Calu3 (cell line): ENCODE measurements around the gene CACNA2D3. TPM values are rescaled to one million over a fixed set of nuclear protein-coding genes. Genes with fewer than 3 reads are reported as not detected.

Source experiments
- BruUV-seq: library from RNA; stranded (reverse); fragments of 400-500 nt; replicated peaks from 2 replicates; lab custom pipeline; 2021; lab: Mats Ljungman, UMichigan
- CTCF ChIA-PET: fragments of 300-600 bp; sonication (Branson Sonifier 250); formaldehyde crosslinking; loops from one replicate; lab custom pipeline; 2022; ENCODE audit warnings: antibody characterized with exemption; lab: Charles Lee
- DNase-seq: peaks from one replicate; pipeline ENCODE4 v3.0.0; 2022
- H3K27ac Mint-ChIP-seq: one replicate; pipeline ENCODE4 v1.8.0; 2022; ENCODE audit warnings: mixed read lengths; ENCODE audit not compliant: unreplicated experiment
- H3K27me3 Mint-ChIP-seq: one replicate; pipeline ENCODE4 v1.8.0; 2022; ENCODE audit warnings: mixed read lengths; ENCODE audit not compliant: unreplicated experiment
- H3K36me3 Mint-ChIP-seq: one replicate; pipeline ENCODE4 v1.8.0; 2022; ENCODE audit warnings: mild to moderate bottlenecking, moderate library complexity, mixed read lengths; ENCODE audit not compliant: insufficient read depth, unreplicated experiment
- H3K4me1 Mint-ChIP-seq: one replicate; pipeline ENCODE4 v1.8.0; 2022; ENCODE audit warnings: mild to moderate bottlenecking, low read depth, mixed read lengths; ENCODE audit not compliant: unreplicated experiment
- H3K4me3 Mint-ChIP-seq: one replicate; pipeline ENCODE4 v1.8.0; 2022; ENCODE audit warnings: mild to moderate bottlenecking, low read depth, moderate library complexity, mixed read lengths; ENCODE audit not compliant: unreplicated experiment
- H3K9me3 Mint-ChIP-seq: one replicate; pipeline ENCODE4 v1.8.0; 2022; ENCODE audit warnings: low read depth, mixed read lengths; ENCODE audit not compliant: unreplicated experiment
- intact Hi-C: fragments of 100-400 bp; cut with micrococcal nuclease; formaldehyde crosslinking; loops from one replicate; pipeline ENCODE4 v1.10.0; 2022; ENCODE audit not compliant: unreplicated experiment
- total RNA-seq: library from RNA; stranded (reverse); gene quantifications from 2 replicates; pipeline ENCODE4 v1.2.3, GENCODE V29; 2022
- TF ChIP-seq, protein P1 (sequence below): fragments of 200-600 bp; IDR thresholded peaks from one replicate; pipeline ENCODE4 v1.8.0; 2022; ENCODE audit warnings: antibody characterized with exemption; ENCODE audit not compliant: unreplicated experiment

CACNA2D3 gene
- total RNA-seq, 1 experiment from 2014 or later, result not detected

- H3K27me3 Mint-ChIP-seq, result no peaks in the 10 kb centered on the region
- no peak overlapping the region for H3K4me3 Mint-ChIP-seq
- H3K4me1 Mint-ChIP-seq, result no peaks in the 10 kb centered on the region
- intact Hi-C loops, result no loop called here
- TF ChIP-seq, protein P1, sequence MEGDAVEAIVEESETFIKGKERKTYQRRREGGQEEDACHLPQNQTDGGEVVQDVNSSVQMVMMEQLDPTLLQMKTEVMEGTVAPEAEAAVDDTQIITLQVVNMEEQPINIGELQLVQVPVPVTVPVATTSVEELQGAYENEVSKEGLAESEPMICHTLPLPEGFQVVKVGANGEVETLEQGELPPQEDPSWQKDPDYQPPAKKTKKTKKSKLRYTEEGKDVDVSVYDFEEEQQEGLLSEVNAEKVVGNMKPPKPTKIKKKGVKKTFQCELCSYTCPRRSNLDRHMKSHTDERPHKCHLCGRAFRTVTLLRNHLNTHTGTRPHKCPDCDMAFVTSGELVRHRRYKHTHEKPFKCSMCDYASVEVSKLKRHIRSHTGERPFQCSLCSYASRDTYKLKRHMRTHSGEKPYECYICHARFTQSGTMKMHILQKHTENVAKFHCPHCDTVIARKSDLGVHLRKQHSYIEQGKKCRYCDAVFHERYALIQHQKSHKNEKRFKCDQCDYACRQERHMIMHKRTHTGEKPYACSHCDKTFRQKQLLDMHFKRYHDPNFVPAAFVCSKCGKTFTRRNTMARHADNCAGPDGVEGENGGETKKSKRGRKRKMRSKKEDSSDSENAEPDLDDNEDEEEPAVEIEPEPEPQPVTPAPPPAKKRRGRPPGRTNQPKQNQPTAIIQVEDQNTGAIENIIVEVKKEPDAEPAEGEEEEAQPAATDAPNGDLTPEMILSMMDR, result no peak
- H3K36me3 Mint-ChIP-seq, result no peaks in the 10 kb centered on the region
- H3K9me3 Mint-ChIP-seq, result no peaks in the 10 kb centered on the region
- H3K27ac Mint-ChIP-seq, result no peak overlapping the region
- BruUV-seq, result no TSS peak
- no peak for DNase-seq
- CTCF ChIA-PET, result no interaction called here
These were observed 650.9 kb downstream of the CACNA2D3 start for GRCh38 chr3:54773271-54773670.

- DNase-seq, result no peak
- no peaks in the 10 kb centered on the region for H3K27me3 Mint-ChIP-seq
- TF ChIP-seq, protein P1, result no peak
- BruUV-seq, result no TSS peak
- CTCF ChIA-PET, result no interaction called here
- H3K36me3 Mint-ChIP-seq, result no peaks in the 10 kb centered on the region
- intact Hi-C loops, result no loop called here
- H3K4me3 Mint-ChIP-seq, result no peak overlapping the region
- peaks cover 4% of the 10 kb centered on the region for H3K9me3 Mint-ChIP-seq
- no peaks in the 10 kb centered on the region for H3K4me1 Mint-ChIP-seq
- no peak overlapping the region for H3K27ac Mint-ChIP-seq
These were observed 654.2 kb downstream of the CACNA2D3 start for GRCh38 chr3:54776601-54777000.

- no peaks in the 10 kb centered on the region for H3K4me1 Mint-ChIP-seq
- no peaks in the 10 kb centered on the region for H3K27me3 Mint-ChIP-seq
These were observed 654.8 kb downstream of the CACNA2D3 start for GRCh38 chr3:54777141-54777540.

DNA sequence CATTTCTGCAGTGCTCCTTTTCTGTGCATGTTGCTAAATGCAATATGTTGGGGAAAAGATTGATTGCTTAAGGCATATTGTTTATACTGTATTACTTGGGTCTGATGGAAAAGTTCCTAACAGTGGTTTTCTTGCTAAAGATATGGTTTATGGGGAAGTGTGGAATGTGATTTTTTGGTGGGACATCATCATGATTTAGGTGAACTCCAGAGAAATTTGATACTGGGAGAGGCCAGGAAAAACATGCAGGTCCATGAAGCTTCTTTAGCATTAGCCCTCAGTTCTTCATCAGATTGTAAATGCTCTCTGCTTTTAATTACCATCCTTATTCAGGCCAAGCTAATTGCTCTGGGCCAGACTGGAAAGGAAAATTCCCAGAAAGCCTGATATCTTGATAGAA lies 658.0 kb downstream of the CACNA2D3 start:
- Mint-ChIP-seq H3K9me3 (peaks cover 4% of the 10 kb centered on the region), H3K27me3 (no peaks in the 10 kb centered on the region), H3K27ac (no peak overlapping the region), H3K4me1 (no peaks in the 10 kb centered on the region), H3K36me3 (no peaks in the 10 kb centered on the region), H3K4me3 (no peak overlapping the region)
- BruUV-seq, result no TSS peak
- CTCF ChIA-PET, result no interaction called here
- DNase-seq, result no peak
- TF ChIP-seq, protein P1, result no peak
- intact Hi-C loops, result no loop called here

More at GRCh38 chr3:54777141-54777540, 654.8 kb downstream of the CACNA2D3 start:
- DNase-seq, result no peak
- Mint-ChIP-seq H3K27ac (no peak overlapping the region), H3K36me3 (no peaks in the 10 kb centered on the region), H3K9me3 (peaks cover 4% of the 10 kb centered on the region), H3K4me3 (no peak overlapping the region)
- CTCF ChIA-PET, result no interaction called here
- intact Hi-C loops, result no loop called here
- TF ChIP-seq, protein P1, result no peak
- BruUV-seq, result no TSS peak
